ENCODE results near the gene SFTPB.
A peak's percentile ranks its signal among the peaks of the same experiment; 100 is the strongest.

SFTPB gene

GRCh38 chr2:85702172-85702571, 34.2 kb upstream of the SFTPB start:
- peak; percentile 34 for DNase-seq

DNA sequence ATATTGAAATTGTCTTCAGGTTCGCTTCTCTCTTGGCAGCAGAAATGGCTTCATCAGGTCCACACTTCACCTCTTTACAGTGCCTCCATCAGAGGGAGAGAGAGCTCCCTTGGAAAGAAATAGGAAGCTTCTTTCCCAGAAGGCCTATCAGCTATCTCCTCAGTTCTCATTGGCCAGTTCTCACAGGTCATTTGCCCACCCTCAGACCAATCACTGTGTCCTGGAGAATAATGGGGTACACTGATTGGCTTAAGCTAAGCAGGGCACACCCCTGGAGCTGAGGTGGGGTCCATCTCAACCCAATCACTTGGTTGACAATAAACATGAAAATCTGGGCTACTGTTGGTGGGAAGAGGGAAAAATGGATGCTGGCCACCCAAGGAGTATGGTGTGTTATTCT, 31.3 kb upstream of the SFTPB start:
- no peak for DNase-seq

- no peak for DNase-seq
These were observed 30.9 kb upstream of the SFTPB start for GRCh38 chr2:85698880-85699254.

- no peak for DNase-seq
These were observed 30.3 kb upstream of the SFTPB start for GRCh38 chr2:85698184-85698879.

DNA sequence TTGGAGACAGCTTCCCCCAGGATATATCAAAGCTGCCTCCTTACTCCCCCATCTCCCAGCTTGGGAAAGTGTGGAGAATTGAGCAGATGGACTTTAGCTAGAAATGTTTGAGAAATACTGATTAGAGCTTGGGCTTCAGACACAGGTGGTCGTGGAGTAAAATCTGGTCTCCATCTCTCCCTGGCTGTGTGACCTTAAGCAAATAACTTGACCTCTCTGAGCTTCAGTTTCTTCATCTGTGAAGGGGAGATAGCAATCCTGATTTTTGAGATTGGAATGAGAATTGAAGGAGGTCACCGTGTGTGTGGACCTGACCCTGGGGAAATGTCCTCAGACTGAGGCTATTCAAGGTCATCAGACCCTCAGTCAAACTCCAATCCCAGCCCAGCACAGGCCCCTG, 29.7 kb upstream of the SFTPB start:
- no peak for DNase-seq

- DNase-seq: no peak
These were observed 29.1 kb upstream of the SFTPB start for GRCh38 chr2:85697096-85697495.

- DNase-seq: no peak
These were observed 28.0 kb upstream of the SFTPB start for GRCh38 chr2:85695691-85696668.

DNA sequence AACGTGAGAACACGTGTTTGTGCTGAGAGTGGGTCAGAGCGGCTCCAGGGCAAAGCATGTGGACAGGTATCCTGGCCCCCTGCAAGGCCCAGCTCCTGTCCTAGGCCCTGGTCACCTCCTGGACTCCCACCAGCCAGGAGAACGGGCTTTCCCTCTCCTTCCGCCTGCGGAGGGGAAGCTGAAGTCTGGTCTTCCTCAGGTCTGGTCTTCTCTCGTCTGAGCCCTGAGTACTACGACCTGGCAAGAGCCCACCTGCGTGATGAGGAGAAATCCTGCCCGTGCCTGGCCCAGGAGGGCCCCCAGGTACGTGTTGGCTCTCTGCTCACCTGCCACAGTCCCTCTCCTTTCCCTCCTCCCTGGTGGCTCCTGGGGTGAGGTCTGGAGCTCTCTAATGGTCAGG, 27.1 kb upstream of the SFTPB start:
- no peak for DNase-seq

DNA sequence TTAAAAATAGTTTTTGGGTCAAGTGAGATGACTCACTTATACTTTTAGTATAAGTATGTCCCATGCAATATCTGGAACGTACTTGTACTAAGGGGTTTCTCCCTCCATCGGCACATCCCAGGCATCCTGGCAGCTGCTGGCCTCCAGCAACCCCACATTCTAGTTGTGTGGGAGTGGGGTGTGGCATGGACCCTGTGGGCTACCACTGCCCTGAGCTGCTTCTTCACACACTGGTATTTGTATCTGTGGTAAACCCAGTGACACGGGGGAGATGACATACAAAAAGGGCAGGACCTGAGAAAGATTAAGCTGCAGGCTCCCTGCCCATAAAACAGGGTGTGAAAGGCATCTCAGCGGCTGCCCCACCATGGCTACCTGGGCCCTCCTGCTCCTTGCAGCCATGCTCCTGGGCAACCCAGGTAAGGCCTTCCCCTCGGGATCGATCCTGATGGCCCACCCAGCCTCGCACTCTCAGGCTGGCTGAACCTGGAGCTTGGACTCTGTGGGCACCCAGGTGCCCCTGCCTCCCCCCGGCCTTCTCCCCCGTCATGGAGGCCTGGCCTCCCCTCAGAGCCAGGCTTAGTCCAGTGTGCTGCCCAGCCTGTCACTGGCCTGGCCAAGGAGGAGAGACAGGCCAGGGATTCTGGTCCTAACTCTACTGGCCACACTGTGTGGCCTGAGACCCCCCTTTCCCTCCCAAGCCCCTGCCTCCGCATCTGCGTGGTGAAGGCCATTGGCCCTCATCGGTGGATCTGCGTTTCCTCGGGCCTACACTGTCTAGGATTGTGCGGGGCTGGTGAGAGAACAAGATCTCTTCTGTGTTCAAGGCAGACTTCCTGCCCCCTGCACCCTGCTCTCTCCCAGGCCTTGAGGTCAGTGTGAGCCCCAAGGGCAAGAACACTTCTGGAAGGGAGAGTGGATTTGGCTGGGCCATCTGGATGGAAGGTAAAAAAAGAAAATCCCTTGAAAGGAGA, 26.3 kb upstream of the SFTPB start, which contains the start of gene GNLY:
GNLY (plus strand) TSS at position 307 of the 974 bp plus-strand sequence; CDS start at position 368, 61 bp downstream.
- DNase-seq: no peak

DNA sequence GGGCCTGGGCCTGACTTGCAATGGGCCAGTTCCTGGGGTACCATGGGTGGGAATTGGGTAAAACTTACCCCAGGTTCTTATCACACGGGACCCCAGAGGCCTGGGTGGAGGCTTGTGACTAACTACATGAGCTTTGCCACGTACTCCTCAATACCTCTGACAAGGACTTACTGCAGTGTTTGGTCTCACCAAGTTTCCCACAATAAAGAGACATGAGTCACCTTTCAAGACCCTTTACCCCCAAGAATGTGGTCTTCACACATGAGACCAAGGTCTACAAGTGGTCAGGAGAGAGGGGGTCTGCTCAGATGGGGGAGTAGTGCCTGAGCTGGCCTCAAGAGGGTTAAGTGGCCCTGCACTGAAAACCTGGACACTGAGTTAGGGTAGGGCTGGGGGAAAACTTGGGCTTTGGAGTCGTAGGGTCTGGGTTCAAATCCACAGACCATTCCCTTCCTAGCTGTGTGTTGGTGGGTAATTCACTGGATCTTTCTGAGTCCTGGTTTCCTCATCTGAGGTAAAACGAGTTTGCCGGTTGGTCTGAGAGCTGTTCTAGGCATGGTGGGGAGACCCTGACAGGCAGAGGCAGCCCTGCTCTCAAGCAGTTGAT, 24.1 kb upstream of the SFTPB start:
- DNase-seq: no peak

GRCh38 chr2:85690932-85691331, 22.9 kb upstream of the SFTPB start:
- no peak for DNase-seq

- DNase-seq: no peak
These were observed 16.8 kb upstream of the SFTPB start for GRCh38 chr2:85684806-85685205.

- DNase-seq: no peak
These were observed 16.4 kb upstream of the SFTPB start for GRCh38 chr2:85684380-85684779.

GRCh38 chr2:85682378-85682777, 14.4 kb upstream of the SFTPB start:
- no peak for DNase-seq

GRCh38 chr2:85681776-85682175, 13.8 kb upstream of the SFTPB start:
- DNase-seq: no peak

GRCh38 chr2:85681372-85681763, 13.4 kb upstream of the SFTPB start:
- no peak for DNase-seq

DNA sequence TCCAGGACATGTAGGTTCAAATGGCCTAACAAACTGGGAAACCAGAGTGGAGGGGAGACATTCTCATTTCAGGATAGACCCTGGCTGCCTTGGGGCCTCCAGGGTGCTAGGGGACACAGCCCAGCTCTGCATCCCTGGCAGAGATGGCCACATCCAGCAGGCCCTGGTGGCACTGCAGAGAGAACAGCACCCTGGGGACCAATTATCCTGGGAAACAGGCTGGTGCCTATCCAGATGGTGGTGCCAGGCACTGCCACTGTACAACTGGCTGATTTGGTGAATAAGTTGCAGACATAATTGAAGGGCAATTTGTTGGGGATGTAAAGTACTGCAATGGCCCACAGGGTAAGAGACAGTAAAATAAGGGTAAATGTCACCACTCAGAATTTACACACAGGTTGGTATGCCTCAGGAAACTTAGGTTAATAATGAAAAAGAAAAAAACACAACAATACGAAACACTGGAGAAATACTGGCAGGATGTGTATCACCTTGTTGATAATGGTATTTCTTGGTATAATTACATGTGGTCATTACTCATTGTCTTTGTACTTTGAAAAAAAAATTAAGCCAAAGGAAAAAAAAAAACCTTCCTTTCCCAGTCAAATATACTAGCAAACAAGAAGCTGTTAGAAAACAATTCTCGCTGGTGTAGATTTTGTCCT, 12.8 kb upstream of the SFTPB start:
- DNase-seq: peak; percentile 25

DNA sequence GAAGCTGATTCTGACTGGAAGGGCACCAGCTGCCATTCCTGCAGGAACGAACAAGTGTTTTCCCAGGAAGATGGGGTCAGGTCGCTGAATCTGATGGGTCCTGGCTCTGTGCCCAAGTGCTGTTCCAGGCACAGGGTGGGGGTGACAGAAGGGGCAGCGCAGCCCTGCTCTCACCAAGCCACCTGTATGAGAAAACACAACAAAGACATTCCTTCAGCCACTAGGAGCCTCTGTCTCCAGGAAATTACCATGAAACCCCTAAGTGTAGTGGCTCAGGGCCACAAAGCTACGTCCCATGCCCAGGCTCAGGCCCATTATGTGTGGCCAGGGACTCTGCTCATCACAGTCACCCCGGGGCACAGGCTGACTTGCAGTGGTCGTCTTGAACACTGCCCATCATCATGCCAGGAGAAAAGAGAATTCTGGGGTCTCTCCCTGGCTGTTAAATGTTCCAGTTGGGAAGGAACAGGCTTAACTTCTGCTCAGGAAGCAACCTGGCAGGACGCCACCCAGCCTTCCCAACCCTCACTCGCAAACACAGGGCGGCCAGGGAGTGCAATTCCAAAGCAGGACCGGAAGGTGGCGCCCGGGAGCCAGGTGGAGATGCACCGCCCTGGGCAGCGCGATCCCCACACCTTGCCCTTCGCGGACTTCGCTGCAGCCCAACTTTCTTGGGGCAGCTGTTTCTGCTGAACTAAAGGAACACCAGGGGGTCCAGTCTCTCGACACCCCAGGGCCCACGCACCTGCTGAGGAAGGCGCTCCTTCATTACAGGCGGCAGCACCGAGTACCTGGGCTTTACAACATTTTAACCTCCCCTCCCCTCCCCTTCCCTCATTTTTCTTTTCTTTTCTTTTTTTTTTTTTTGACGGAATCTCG, 11.0 kb upstream of the SFTPB start:
- peak; percentile 62 for DNase-seq

GRCh38 chr2:85678377-85678776, 10.4 kb upstream of the SFTPB start:
- DNase-seq: no peak

DNA sequence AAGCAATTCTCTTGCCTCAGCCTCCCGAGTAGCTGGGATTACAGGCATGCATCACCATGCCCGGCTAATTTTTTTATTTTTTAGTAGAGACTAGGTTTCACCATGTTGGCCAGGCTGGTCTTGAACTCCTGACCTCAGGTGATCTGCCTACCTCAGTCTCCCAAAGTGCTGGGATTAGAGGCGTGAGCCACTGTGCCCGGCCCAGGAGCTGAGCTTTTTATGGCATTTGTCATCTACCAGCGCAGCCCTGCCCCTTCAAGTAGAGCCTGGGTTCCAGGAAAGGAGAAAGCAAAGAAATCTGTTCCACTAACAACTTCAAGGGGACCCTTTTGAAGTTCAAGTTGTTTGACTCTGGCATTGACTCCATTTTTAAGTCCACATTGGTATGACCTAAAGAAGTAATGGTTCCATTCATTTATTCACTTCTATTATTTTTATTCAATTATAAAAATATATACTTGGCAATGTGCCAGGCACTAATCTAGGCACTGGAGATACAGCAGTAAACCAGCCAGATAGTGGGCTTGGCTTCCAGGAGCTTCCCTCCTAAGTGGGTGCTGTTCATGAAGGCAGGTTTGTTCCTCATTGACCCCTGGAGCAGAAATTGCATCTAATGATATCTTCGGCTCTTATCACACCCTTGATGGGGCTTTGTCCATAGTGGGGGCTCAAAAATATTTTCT, 8.0 kb upstream of the SFTPB start:
- DNase-seq: no peak

Measured in kidney glomerular epithelial cell (primary cell).